Measurements from ENCODE around the gene COX14.

Gene COX14

DNA sequence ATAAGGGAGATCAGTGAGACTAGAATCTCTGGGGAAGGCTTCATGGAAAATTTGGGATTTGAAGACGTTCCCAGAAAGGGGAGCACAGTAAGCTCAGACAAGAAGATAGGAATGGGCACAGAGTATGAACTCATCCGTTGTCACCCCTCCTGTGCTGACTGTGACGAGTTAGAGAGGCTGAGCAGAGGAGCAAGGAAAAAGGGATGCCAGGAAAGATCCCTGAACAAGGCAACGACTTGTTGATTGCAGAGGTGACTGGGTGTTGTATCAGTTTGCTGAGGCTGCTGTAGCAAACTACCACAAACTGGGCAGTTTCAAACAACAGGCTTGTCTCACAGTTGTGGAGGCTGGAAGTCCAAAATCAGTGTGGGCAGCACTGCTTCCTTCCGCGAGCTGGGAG lies 14.1 kb upstream of the COX14 start:
- ChIA-PET POLR2A (interaction anchor here (1.0 kb wide), 1 partner anchor 13 kb away, joined by 4 read pairs; the partner anchor contains the start of gene SMARCD1), CTCF (no interaction called here)
- DNase-seq (ENCODE audit: extremely low spot score), result no peak
- TF ChIP-seq SP1 (IDR thresholded peaks at IDR 0.05) (no peak), NFRKB (IDR thresholded peaks at IDR 0.05) (no peak), LEF1 (IDR thresholded peaks at IDR 0.05; ENCODE audit: borderline replicate concordance) (no peak), FOXK2 (IDR thresholded peaks at IDR 0.05) (no peak), CTBP1 (IDR thresholded peaks at IDR 0.05; ENCODE audit: borderline replicate concordance) (no peak), L3MBTL2 (conservative IDR thresholded peaks at IDR 0.05) (no peak), TARDBP (IDR thresholded peaks at IDR 0.05) (no peak), ZNF384 (IDR thresholded peaks at IDR 0.05) (no peak), BHLHE40 (IDR thresholded peaks at IDR 0.05; ENCODE audit: borderline replicate concordance) (no peak), FOXA1 (IDR thresholded peaks at IDR 0.05) (no peak), FOXM1 (IDR thresholded peaks at IDR 0.05; ENCODE audit: borderline replicate concordance) (no peak), ARNT (IDR thresholded peaks at IDR 0.05) (no peak), ELF4 (IDR thresholded peaks at IDR 0.05) (no peak), SUZ12 (IDR thresholded peaks at IDR 0.05) (no peak), HDGF (IDR thresholded peaks at IDR 0.05; ENCODE audit: borderline replicate concordance) (no peak)
- TF ChIP-seq, protein P1, sequence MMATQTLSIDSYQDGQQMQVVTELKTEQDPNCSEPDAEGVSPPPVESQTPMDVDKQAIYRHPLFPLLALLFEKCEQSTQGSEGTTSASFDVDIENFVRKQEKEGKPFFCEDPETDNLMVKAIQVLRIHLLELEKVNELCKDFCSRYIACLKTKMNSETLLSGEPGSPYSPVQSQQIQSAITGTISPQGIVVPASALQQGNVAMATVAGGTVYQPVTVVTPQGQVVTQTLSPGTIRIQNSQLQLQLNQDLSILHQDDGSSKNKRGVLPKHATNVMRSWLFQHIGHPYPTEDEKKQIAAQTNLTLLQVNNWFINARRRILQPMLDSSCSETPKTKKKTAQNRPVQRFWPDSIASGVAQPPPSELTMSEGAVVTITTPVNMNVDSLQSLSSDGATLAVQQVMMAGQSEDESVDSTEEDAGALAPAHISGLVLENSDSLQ (IDR thresholded peaks at IDR 0.05), result no peak

DNA sequence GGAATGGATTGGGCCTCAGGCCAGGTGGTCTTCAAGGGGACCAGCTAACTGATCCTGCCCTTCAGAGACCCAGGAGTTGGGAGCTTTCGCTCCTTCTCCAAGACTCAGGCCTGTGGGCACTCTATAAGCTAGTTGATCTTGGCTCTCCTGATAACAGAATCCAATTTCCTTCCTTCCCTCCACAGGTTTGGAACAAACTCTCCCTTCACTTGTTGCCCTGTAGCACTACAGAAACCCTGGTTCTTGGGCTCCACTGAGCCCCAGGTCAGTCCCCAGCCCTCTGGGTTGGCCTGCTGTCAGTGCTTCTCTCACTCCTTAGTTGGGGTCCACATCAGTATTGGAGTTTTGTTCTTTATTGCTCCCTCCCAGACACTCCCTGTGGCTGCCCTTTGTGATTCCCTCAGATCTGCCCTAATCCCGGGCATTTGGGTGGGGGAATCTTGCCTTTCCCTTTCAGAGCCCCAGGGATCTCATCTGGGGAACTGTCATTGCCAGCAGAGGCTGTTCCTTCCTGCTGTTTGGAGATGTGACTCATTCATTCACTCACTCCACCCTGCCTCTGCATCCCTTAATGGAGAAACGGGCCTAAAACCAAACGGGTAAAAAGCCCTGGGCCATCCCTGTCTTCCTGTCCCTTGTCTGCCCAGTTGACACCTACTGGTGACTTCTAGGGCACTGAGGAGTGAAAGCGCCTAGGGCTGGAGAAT lies 12.6 kb upstream of the COX14 start:
- DNase-seq (ENCODE audit: extremely low spot score), result no peak
- ChIA-PET CTCF (no interaction called here), POLR2A (no interaction called here)
- TF ChIP-seq CTBP1 (IDR thresholded peaks at IDR 0.05; ENCODE audit: borderline replicate concordance) (no peak), SUZ12 (IDR thresholded peaks at IDR 0.05) (no peak), FOXK2 (IDR thresholded peaks at IDR 0.05) (no peak)
- TF ChIP-seq, protein P1 (IDR thresholded peaks at IDR 0.05), result no peak

DNA sequence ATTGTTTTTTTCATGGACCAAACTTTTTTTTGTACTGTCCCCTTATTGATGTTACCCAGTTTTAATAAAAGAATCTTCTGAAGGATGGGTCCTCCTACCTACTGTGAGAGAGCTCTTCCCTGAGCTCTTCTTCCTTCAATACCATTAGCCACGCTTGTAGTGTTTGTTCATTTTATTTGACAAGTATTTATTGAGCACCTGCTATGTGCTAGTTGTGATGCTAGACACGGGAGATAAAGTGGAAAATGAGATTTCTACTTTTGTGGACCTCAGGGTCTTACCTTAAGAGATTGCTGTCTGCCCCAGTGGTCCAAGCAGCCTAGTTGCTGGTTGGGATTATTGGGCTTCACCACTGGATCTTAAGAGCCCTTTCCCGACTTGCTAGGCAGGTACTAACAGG lies 11.5 kb upstream of the COX14 start:
- ChIA-PET CTCF (interaction anchor here (1.1 to 3.9 kb wide), 3 partner anchors 11 to 75 kb away, joined by 3 to 33 read pairs (median 3); partner anchors contain the start of gene COX14), POLR2A (interaction anchor here (1.0 to 2.2 kb wide), 2 partner anchors 11 to 16 kb away, joined by 6 to 12 read pairs; partner anchors contain the start of genes COX14 and SMARCD1)
- TF ChIP-seq L3MBTL2 (conservative IDR thresholded peaks at IDR 0.05) (no peak), BHLHE40 (IDR thresholded peaks at IDR 0.05; ENCODE audit: borderline replicate concordance) (no peak), ELF4 (IDR thresholded peaks at IDR 0.05) (no peak), SUZ12 (IDR thresholded peaks at IDR 0.05) (no peak), LEF1 (IDR thresholded peaks at IDR 0.05; ENCODE audit: borderline replicate concordance) (no peak), NFRKB (IDR thresholded peaks at IDR 0.05) (no peak), FOXA1 (IDR thresholded peaks at IDR 0.05) (no peak), CTBP1 (IDR thresholded peaks at IDR 0.05; ENCODE audit: borderline replicate concordance) (no peak), FOXK2 (IDR thresholded peaks at IDR 0.05) (no peak), FOXM1 (IDR thresholded peaks at IDR 0.05; ENCODE audit: borderline replicate concordance) (no peak), ARNT (IDR thresholded peaks at IDR 0.05) (no peak), HDGF (IDR thresholded peaks at IDR 0.05; ENCODE audit: borderline replicate concordance) (no peak), SP1 (IDR thresholded peaks at IDR 0.05) (no peak), ZNF384 (IDR thresholded peaks at IDR 0.05) (no peak), TARDBP (IDR thresholded peaks at IDR 0.05) (no peak)
- TF ChIP-seq, protein P1 (IDR thresholded peaks at IDR 0.05), result no peak
- DNase-seq (ENCODE audit: extremely low spot score), result no peak

DNA sequence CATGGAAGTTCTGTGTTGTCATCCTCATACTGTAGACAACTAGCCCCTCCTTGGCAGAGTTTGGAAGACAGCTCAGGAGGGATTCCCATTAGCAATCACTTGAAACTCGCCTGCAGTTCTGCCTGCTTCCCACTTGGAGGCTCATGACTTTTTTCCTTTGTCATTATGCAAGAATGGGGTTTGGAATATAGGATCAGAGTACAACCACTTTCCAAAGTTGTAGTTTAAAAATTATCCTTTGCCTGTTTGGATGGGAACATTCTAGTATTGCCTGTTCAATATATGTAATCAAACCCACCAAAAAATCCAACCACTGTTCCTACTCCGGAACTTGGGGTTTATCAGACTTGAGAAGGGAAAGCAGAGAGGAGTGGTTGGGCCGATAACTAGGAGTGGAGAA lies 10.4 kb upstream of the COX14 start:
- CTCF ChIA-PET, result interaction anchor here (0.7 to 3.9 kb wide), 4 partner anchors 9 to 273 kb away, joined by 3 to 33 read pairs (median 6); partner anchors contain the start of gene COX14
- TF ChIP-seq BHLHE40 (IDR thresholded peaks at IDR 0.05; ENCODE audit: borderline replicate concordance) (no peak), CTBP1 (IDR thresholded peaks at IDR 0.05; ENCODE audit: borderline replicate concordance) (no peak), FOXM1 (IDR thresholded peaks at IDR 0.05; ENCODE audit: borderline replicate concordance) (no peak), TARDBP (IDR thresholded peaks at IDR 0.05) (no peak), LEF1 (IDR thresholded peaks at IDR 0.05; ENCODE audit: borderline replicate concordance) (no peak), NFRKB (IDR thresholded peaks at IDR 0.05) (no peak), SUZ12 (IDR thresholded peaks at IDR 0.05) (no peak), L3MBTL2 (conservative IDR thresholded peaks at IDR 0.05) (no peak), FOXK2 (IDR thresholded peaks at IDR 0.05) (no peak), ARNT (IDR thresholded peaks at IDR 0.05) (no peak), SP1 (IDR thresholded peaks at IDR 0.05) (no peak), ZNF384 (IDR thresholded peaks at IDR 0.05) (no peak), HDGF (IDR thresholded peaks at IDR 0.05; ENCODE audit: borderline replicate concordance) (no peak), ELF4 (IDR thresholded peaks at IDR 0.05) (no peak), FOXA1 (IDR thresholded peaks at IDR 0.05) (no peak)
- TF ChIP-seq, protein P1 (IDR thresholded peaks at IDR 0.05), result no peak
- POLR2A ChIA-PET, result interaction anchor here (1.1 to 2.2 kb wide), 3 partner anchors 10 to 66 kb away, joined by 3 to 12 read pairs (median 6); partner anchors contain the start of genes CERS5, COX14 and SMARCD1
- peak; percentile 59 for DNase-seq (ENCODE audit: extremely low spot score)

DNA sequence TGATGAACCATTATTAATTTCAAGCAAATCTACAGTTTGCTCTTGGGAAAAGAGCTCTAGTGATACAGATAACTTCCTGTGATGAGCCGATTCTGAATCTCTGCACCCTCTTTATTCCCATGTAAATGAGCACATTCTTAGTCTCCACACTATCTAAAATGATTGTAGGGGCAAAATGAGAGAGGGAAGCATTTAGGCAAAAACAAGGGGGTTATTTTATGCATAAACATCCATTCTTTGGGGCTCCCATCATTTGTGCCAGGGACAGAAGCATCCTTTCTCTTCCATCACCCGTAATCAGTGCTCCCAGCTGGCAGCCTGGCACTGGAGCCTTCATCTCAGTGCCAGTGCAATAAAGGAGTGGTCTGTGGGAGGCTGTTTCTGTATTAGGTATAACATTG lies 9.9 kb upstream of the COX14 start:
- no peak for TF ChIP-seq FOXA1 (IDR thresholded peaks at IDR 0.05)
- TF ChIP-seq FOXM1 (IDR thresholded peaks at IDR 0.05; ENCODE audit: borderline replicate concordance), result no peak
- no peak for TF ChIP-seq ELF4 (IDR thresholded peaks at IDR 0.05)
- no peak for TF ChIP-seq TARDBP (IDR thresholded peaks at IDR 0.05)
- TF ChIP-seq, protein P1 (IDR thresholded peaks at IDR 0.05), result no peak
- TF ChIP-seq SUZ12 (IDR thresholded peaks at IDR 0.05), result no peak
- no peak for TF ChIP-seq NFRKB (IDR thresholded peaks at IDR 0.05)
- TF ChIP-seq ARNT (IDR thresholded peaks at IDR 0.05), result no peak
- TF ChIP-seq SP1 (IDR thresholded peaks at IDR 0.05), result no peak
- no peak for DNase-seq (ENCODE audit: extremely low spot score)
- CTCF ChIA-PET, result interaction anchor here (0.7 to 3.9 kb wide), 3 partner anchors 9 to 72 kb away, joined by 3 to 33 read pairs (median 4); partner anchors contain the start of gene COX14
- POLR2A ChIA-PET, result interaction anchor here (1.0 to 2.2 kb wide), 4 partner anchors 10 to 65 kb away, joined by 3 to 12 read pairs (median 4); partner anchors contain the start of genes CERS5, COX14 and SMARCD1
